GM12891 (cell line): ENCODE results near the gene APMAP.

ENCODE experiments used
- DNase-seq: peaks from one replicate; pipeline ENCODE4 v3.0.0; 2011; ENCODE audit warnings: low spot score; ENCODE audit not compliant: insufficient read length
- FAIRE-seq: peaks from 2 replicates; lab custom pipeline; 2011; peaks lifted over from hg19 to GRCh38; lab: Jason Lieb, UNC
- PAX5 ChIP-seq: IDR thresholded peaks from 2 replicates; pipeline ENCODE4 v1.6.1; 2011; ENCODE audit warnings: low read length, moderate library complexity, mild to moderate bottlenecking; ENCODE audit not compliant: insufficient read depth, severe bottlenecking
- POLR2A ChIP-seq: IDR thresholded peaks from 2 replicates; pipeline ENCODE4 v1.6.1; 2011; ENCODE audit warnings: low read depth, low read length, control low read depth
- POLR2AphosphoS5 ChIP-seq: IDR thresholded peaks from 2 replicates; pipeline ENCODE4 v1.6.1; 2011; ENCODE audit warnings: low read depth, low read length, control low read depth
- POU2F2 ChIP-seq: IDR thresholded peaks from 2 replicates; pipeline ENCODE4 v1.6.1; 2011; ENCODE audit warnings: low read depth, mild to moderate bottlenecking, control low read depth, low read length, moderate library complexity
- SPI1 ChIP-seq: IDR thresholded peaks from 2 replicates; pipeline ENCODE4 v1.6.1; 2011; ENCODE audit warnings: low read depth, low read length, control low read depth
- TAF1 ChIP-seq: IDR thresholded peaks from 2 replicates; pipeline ENCODE4 v1.6.1; 2011; ENCODE audit warnings: low read depth, low read length, control low read depth

APMAP gene

DNA sequence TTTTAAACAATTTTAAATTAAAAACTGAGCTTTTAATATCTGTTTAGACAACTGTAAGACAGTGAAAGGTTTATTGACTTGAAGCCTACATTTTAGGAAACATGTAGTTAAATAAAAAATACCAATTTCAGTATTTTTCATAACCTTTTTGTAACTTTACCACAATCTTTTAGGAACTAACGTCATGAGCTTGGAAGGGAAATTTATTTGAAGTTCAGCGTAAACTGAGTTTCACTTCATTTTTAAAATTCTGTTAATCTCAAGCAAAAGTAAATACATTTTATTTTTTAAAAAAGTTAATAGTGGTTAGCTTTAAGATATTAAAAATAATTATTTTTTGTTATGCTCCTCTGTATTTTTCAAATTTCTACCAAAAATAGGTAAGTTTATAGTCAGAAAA lies 38.0 kb downstream of the APMAP start:
- no peak for TF ChIP-seq TAF1
- no peak for TF ChIP-seq SPI1
- TF ChIP-seq POLR2AphosphoS5, result no peak
- no peak for TF ChIP-seq POLR2A
- no peak for TF ChIP-seq POU2F2
- no peak for TF ChIP-seq PAX5
- no peak for DNase-seq
- FAIRE-seq, result no peak

DNA sequence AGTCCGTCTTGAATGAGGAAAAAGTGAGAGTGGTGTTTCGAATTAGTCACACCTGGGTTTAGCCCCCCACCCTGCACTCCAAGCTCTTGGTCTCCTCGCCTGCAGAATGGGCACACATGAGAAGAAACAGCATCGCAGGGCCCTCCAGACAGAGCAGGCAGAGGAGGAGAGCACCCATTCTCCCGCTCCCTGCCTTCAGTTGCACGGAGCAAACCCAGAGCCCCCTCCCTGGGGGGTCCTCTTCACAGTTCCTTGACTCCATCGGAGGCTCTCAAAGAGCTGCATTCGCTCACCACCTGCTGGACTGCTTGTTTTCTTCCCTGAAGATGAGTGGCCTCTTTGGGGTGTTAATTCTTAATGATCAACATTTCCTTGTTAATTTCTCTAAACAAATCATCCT lies 38.4 kb downstream of the APMAP start:
- no peak for TF ChIP-seq POLR2A
- TF ChIP-seq PAX5, result no peak
- no peak for TF ChIP-seq POLR2AphosphoS5
- TF ChIP-seq SPI1, result no peak
- TF ChIP-seq TAF1, result no peak
- TF ChIP-seq POU2F2, result no peak
- FAIRE-seq, result no peak
- no peak for DNase-seq

DNA sequence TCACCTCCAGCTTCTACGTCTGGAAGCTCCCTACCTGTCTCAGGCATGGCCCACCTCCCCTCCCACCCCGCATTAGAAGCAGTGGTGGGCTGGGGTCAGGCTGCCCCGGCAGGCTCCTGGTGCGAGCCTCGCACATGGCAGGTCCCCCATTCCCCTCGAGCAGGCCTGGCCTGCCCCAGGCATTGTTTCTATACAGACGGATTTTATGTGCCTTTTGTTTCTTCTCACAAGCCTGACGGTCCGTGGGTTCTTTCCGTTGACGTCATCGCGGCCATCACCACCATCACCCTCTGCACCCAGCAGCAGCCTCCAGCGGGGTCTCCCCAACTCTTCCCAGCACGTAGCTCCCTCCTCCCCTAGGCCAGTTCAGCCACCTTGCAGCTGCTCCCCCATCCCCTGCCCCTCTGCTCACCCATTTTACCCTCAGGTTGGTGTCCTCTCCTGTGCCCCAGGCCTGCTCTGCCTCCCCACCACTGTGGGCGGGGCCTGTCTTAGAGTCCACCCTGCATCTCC lies 38.9 kb downstream of the APMAP start:
- FAIRE-seq (no peak), DNase-seq (no peak)
- TF ChIP-seq PAX5 (no peak), SPI1 (no peak), TAF1 (no peak), POLR2AphosphoS5 (no peak), POLR2A (no peak), POU2F2 (no peak)

DNA sequence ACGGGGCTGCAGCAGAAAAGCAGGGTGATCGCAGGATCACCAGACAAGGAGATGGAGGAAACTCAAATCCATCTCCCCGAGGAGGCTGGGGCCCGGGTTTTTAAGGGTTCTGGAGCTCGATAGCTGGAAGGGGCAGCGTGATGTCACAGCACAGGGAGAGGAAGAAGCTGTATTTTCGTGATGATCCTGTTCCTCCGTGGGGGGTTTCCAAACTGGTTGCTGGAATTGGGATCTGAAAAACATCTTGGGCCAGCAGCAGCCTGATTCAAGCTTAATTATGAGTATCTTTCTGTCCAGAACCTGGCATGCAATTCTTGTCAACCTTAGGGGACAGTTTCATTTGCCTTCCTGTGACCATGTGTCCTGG lies 39.4 kb downstream of the APMAP start:
- no peak for DNase-seq
- FAIRE-seq, result no peak
- TF ChIP-seq POU2F2 (no peak), SPI1 (no peak), POLR2AphosphoS5 (no peak), PAX5 (no peak), TAF1 (no peak), POLR2A (no peak)

DNA sequence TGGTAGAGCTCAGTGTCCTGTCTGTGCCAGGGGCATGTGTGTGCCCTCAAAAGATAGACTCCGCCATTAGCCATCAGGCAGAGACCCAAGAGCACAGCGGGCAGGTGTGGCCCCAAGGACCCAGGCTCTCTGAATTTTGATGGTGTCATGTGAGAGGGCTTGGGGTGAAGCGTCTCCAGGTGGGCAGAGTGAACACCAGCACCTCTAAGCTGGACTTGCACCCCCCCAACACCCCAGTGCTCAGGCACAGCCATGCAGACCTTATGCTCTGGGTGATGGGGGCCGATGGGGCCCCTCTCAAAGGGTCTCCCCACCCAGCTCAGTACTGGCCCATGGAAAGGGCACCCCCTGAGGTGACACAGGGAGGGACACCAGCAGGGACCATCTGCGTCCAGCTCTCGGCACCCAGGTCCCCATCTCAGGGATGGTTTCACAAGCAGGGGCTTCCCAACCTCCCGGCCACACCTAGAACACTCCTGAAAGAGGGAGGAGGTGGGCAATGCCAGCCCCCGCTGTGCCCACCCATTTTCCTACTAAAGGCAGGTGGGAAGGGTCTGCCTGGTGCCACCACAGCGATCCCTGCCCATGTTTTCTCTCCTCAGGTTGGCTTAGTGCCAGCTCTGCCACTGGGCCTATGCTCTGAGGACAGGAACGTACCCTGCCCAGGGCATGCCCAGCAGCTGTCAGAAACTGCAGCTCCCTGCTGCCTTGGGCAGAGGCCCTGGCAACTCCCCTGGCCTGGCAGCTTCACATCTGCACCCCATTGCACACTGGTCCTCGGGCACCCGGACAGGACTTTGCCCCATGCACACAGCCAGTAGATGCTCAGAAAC lies 40.0 kb downstream of the APMAP start:
- FAIRE-seq, result no peak
- no peak for DNase-seq
- TF ChIP-seq POLR2AphosphoS5 (no peak), POLR2A (no peak), POU2F2 (no peak), TAF1 (no peak), SPI1 (no peak), PAX5 (no peak)

DNA sequence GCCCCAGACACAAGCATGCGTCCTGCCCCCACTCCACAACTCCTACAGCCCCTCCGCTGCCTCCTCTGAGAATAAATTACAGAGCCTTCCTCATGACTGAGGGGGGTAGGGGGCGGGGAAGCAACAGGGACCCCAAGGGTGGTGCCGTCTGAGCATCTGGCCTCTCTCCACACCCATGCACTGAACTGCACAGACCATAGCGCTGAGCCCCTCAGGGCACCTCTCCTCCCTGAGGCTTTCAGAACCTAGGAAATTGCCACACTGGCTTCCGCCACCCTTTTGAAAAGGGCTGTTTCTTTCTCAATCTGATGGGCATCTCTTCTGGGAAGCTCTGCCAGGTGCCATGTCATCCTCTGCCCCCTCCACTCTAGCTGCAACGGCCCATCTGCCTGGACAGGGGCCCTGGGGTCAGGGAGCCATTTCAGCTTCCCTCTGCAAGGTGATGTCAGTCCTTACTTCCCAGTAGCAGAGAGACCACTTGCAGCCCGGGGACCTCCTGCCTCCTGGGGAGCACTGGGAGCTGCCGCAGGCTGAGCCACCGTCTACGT lies 40.9 kb downstream of the APMAP start:
- TF ChIP-seq POU2F2 (no peak), PAX5 (no peak), POLR2A (no peak), TAF1 (no peak), POLR2AphosphoS5 (no peak)
- no peak for DNase-seq
- no peak for FAIRE-seq

DNA sequence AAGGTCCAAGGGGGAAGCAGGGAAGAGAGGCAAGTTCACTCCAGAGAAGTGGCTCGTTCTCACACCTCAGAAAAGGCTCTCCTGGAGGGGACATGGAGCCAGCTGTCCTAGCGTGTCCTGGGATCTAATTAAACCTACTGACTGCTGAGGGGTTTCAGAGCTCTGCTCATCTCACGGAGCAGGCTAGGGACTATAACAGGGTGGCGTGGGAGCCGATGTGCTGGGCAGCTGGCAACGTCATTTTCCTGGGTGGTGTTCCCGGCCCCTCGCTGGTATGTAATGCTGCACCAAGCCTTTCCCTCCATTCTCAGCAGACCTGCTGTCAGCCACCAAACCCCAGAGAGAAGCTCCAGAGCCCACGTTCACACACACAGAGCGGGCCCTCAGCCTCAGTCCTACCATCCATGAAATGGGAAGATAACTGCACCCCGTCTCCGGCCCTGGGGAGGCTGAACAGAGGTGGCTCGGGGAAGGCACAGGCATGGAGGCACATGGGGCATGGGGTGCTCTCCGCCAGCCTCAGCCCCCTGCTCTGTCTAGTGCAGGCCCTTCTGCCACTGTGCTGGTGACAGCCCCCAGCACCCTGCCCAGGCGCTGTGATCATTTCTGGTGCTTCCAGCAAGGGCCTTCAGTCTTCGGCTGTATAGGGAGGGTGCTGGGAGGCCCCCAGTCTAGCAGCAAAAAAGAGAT lies 41.6 kb downstream of the APMAP start:
- TF ChIP-seq POLR2A (no peak), PAX5 (no peak), SPI1 (no peak), POLR2AphosphoS5 (no peak), POU2F2 (no peak), TAF1 (no peak)
- DNase-seq (no peak), FAIRE-seq (no peak)

DNA sequence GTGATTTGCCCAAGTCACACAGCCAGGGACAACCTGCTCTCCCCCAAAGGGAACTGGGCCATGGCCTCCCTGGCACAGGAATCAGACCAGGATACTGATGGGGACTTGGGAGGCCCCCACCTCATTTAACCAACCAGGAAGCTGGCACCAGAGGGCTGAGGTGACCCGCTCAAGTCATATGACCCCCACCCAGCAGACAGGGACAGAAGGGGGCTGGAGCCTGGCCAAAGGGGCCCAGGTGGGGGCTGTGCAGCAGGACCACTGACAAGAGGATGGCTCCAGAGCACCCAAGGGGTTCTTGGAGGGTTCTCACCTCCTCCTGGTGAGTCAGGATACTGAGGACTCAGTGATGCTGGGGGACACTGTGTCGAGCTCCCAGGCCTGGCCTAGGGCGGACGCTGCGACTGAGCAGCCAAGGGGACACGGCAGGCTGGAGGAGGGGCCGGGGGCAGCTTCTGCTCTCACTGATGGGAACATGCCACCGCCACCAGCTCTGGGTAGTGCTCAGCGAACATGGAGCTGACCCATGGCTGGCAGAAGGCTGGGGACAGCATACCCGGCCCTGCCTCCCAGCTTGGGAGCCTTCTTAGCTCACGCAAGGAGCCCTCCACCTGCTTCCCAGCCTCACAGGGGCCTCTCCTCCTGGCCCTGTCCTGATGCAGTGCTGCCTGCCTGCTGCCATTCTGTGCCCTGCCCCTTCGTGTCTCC lies 42.3 kb downstream of the APMAP start:
- no peak for TF ChIP-seq POLR2AphosphoS5
- TF ChIP-seq POLR2A, result no peak
- no peak for TF ChIP-seq PAX5
- TF ChIP-seq POU2F2, result no peak
- TF ChIP-seq TAF1, result no peak
- no peak for TF ChIP-seq SPI1
- no peak for FAIRE-seq
- DNase-seq, result no peak

DNA sequence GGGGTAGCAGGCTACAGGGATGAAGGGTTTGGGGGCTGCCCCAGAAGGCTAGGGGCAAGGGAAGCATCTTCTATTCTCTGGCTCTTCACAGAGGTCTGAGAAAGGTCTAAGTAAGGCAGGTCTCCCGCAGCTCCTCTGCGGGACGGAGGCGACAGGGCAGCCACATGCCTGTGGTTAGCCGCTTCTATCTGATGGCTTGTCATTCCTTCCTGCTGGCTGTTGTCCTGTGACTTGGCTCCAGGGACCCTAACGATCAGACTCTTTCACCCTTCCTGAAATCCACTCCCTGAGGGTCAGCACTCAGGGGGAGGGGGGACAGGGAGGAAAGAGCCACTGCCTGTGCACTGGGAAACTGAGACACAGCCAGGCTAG lies 42.8 kb downstream of the APMAP start:
- FAIRE-seq, result no peak
- no peak for TF ChIP-seq TAF1
- TF ChIP-seq PAX5, result no peak
- no peak for TF ChIP-seq POU2F2
- no peak for TF ChIP-seq POLR2A
- no peak for TF ChIP-seq POLR2AphosphoS5
- no peak for TF ChIP-seq SPI1
- no peak for DNase-seq
